Pancreas (tissue), 10 donors: ENCODE results near the gene ETV2. TPM values are rescaled to one million over a fixed set of nuclear protein-coding genes. Genes with fewer than 3 reads are reported as not detected.

ENCODE experiments used
- ATAC-seq, 4 donors: fragments of 200-7000 bp; cut with Tn5 transposase; one replicate each; pipeline versions ENCODE4 v1.8.0 to v1.9.1; 2020; ENCODE audit warnings: mild to moderate bottlenecking in 4 of 4, moderate library complexity in 4 of 4
- DNase-seq, 6 donors: peaks; one replicate each; pipeline ENCODE4 v3.0.0-alpha.2; 2020
- FAIRE-seq: peaks from 2 replicates; lab custom pipeline; 2012; peaks lifted over from hg19 to GRCh38; lab: Jason Lieb, UNC
- H3K27ac ChIP-seq, 4 donors: fragments of 200-600 bp; sonication (generic); 1 replicate in 3 of 4; 2 replicates in 1 of 4; pipeline versions ENCODE4 v1.5.0 to v1.8.0; 2020
- H3K27me3 ChIP-seq, 4 donors: fragments of 200-600 bp; one replicate each; pipeline ENCODE4 v1.8.0; 2021
- H3K36me3 ChIP-seq, 3 donors: fragments of 200-600 bp; sonication (generic) in 1 of 3; one replicate each; pipeline versions ENCODE4 v1.5.0 to v1.8.0; 2020 to 2021
- H3K4me1 ChIP-seq, 3 donors: fragments of 200-600 bp; one replicate each; pipeline ENCODE4 v1.8.0; 2021
- H3K4me3 ChIP-seq, 4 donors: fragments of 200-600 bp; sonication (generic) in 2 of 4; one replicate each; pipeline versions ENCODE4 v1.5.0 to v1.8.0; 2020 to 2021
- H3K9me3 ChIP-seq, 4 donors: fragments of 200-600 bp; one replicate each; pipeline ENCODE4 v1.8.0; 2021
- CTCF ChIP-seq, 4 donors: fragments of 200-600 bp; sonication (generic) in 3 of 4; IDR thresholded peaks; one replicate each; pipeline versions ENCODE4 v1.5.0 to v1.8.0; 2021; ENCODE audit warnings: antibody characterized with exemption in 4 of 4
- WGBS, 2 donors: extraction: QIAGEN DNeasy Blood & Tissue Kit; methylation state at CpG; one replicate each; pipeline ENCODE4 v1.1.7; 2013; 5-methylcytosine and 5-hydroxymethylcytosine counted together
- intact Hi-C, 3 donors: fragments of 100-400 bp; cut with DNase I; formaldehyde crosslinking; loops; one replicate each; pipeline versions ENCODE4 v1.11.1 to v1.14.2; 2022
- polyA plus RNA-seq, 2 donors: library from polyadenylated mRNA; stranded (reverse); fragments of 200-250 nt; gene quantifications; one replicate each; pipeline ENCODE4 v1.2.3, GENCODE V29; 2013
- total RNA-seq, 6 donors: library from RNA; stranded (reverse); fragmentation: NEBNext Ultra II Directional in 4 of 6; extraction: Animal tissue kit (Norgen Biotek cat#: 25700) in 4 of 6; gene quantifications; one replicate each; pipeline versions ENCODE4 v1.2.1 to v1.2.4, GENCODE V29; 2021 to 2023
- donor health status: healthy with polysubstance abuse.
- donor health status: DM: no; HTN: no; CAD: no; lungs with moderate emphysema.
- donor health status: DM: no; HTN: no; CAD: no.
- donor health status: control.
- donor health status: control.
- donor health status: Bipolar disorder and iron deficiency.
- donor health status: DM: yes; HTN: yes; CAD: no.
- donor health status: DM: no; HTN: no; CAD: no.
- donor health status: DM: no; HTN: no; CAD: no.
- donor health status: DM: yes; HTN: yes; CAD: no.

ETV2 gene
- total and polyA plus RNA-seq, 8 donors, result 0.32 to 4.1 (median 1.2) TPM

DNA sequence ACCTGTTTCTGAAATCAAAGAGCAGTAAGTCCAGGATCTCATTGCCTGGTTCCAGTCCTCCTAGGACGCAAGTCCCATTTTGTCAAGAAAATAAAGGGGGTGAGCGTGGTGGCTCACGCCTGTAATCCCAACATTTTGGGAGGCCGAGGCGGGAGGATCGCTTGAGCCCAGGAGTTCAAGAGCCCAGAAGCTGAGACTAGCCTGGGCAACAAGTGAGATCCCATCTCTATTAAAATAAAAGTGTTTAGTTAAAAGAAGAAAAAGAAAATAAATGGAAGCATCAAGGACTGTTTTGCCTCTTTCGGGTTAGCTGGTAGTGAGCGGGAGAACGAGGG is 29.4 kb upstream of the ETV2 start:
- ATAC-seq (no peak), FAIRE-seq (no peak), DNase-seq (no peak)
- WGBS, 2 donors, result 21 to 33% methylated on average over 9 of the region's 9 CpGs
- Histone ChIP-seq H3K27ac (no peak overlapping the region), H3K9me3 (no peaks in the 10 kb centered on the region), H3K4me1 (peaks cover 0 to 7% (median 6%) of the 10 kb centered on the region in 3 donors), H3K36me3 (no peaks in the 10 kb centered on the region), H3K27me3 (no peaks in the 10 kb centered on the region), H3K4me3 (peak overlapping the region; percentile 49 to 90 (median 76))
- TF ChIP-seq CTCF (IDR thresholded peaks at IDR 0.05), result no peak
- intact Hi-C loops, result no loop called here

GRCh38 chr19:35612559-35613321 is 28.8 kb upstream of the ETV2 start, which contains the start of gene HAUS5:
Gene HAUS5, plus strand, starts transcription at chr19:35612735. Its CDS starts 60 bp downstream, at chr19:35612795.
- ATAC-seq, result peak; percentile 96 to 99 (median 98)
- Histone ChIP-seq H3K9me3 (no peaks in the 10 kb centered on the region), H3K36me3 (no peaks in the 10 kb centered on the region), H3K4me3 (peak within 1 kb of the TSS; percentile 49 to 90 (median 76)), H3K27me3 (no peaks in the 10 kb centered on the region), H3K27ac (peak within 1 kb of the TSS in 2 of 4 donors; percentile 37 to 39), H3K4me1 (peaks cover 0 to 7% (median 6%) of the 10 kb centered on the region in 3 donors)
- intact Hi-C loops, result no loop called here
- WGBS, 2 donors, result 1% methylated on average over 46 to 47 of the region's 47 CpGs
- no peak for TF ChIP-seq CTCF (IDR thresholded peaks at IDR 0.05)
- DNase-seq, result peak; percentile 84 to 98 (median 95)
- FAIRE-seq, result no peak

- Histone ChIP-seq H3K4me3 (no peak overlapping the region), H3K36me3 (no peaks in the 10 kb centered on the region), H3K9me3 (no peaks in the 10 kb centered on the region), H3K27me3 (no peaks in the 10 kb centered on the region), H3K27ac (no peak overlapping the region), H3K4me1 (peaks cover 0 to 7% (median 6%) of the 10 kb centered on the region in 3 donors)
- intact Hi-C loops, result no loop called here
- WGBS, 2 donors, result 63 to 82% methylated on average over 1 of the region's 1 CpG
- TF ChIP-seq CTCF (IDR thresholded peaks at IDR 0.05), result no peak
- ATAC-seq (no peak), DNase-seq (no peak), FAIRE-seq (no peak)
Measured at GRCh38 chr19:35613574-35613973, 28.0 kb upstream of the ETV2 start.

DNA sequence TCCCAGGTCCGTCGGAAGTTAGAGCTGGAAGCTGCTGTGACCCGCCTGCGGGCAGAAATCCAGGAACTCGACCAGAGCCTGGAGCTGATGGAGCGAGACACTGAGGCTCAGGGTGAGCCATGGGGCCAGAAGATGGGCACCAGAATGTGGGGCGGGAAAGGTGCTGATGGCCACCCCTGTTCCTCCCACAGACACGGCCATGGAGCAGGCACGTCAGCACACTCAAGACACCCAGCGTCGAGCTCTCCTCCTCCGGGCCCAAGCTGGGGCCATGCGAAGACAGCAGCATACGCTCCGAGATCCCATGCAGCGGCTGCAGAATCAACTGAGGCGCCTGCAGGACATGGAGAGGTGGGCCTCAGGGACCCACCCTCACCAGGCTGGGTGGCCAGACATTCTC is 26.5 kb upstream of the ETV2 start:
- 91 to 95% methylated on average over 17 of the region's 17 CpGs for WGBS, 2 donors
- Histone ChIP-seq H3K27ac (no peak overlapping the region), H3K9me3 (no peaks in the 10 kb centered on the region), H3K36me3 (no peaks in the 10 kb centered on the region), H3K27me3 (no peaks in the 10 kb centered on the region), H3K4me1 (peaks cover 0 to 7% (median 6%) of the 10 kb centered on the region in 3 donors), H3K4me3 (no peak overlapping the region)
- intact Hi-C loops, result no loop called here
- no peak for TF ChIP-seq CTCF (IDR thresholded peaks at IDR 0.05)
- FAIRE-seq (no peak), ATAC-seq (no peak), DNase-seq (no peak)

DNA sequence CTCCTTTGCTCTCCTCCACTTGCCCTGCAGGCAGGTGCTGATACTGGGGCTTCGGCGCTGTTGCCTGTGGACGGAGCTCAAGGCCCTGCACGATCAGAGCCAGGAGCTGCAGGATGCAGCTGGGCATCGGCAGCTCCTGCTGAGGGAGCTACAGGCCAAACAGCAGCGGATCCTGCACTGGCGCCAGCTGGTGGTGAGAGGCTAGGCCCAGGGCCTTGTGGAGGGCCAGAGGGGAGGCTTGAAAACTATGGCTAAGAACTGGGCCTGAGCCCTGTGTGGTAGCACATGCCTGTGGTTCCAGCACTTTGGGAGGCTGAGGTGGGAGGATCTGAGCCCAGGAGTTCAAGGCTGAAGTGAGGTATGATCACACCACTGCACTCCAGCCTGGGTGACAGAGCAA is 22.7 kb upstream of the ETV2 start:
- ATAC-seq (no peak), DNase-seq (no peak), FAIRE-seq (no peak)
- H3K4me1 ChIP-seq, result no peaks in the 10 kb centered on the region
- no peak overlapping the region for H3K27ac ChIP-seq
- H3K27me3 ChIP-seq, result no peaks in the 10 kb centered on the region
- intact Hi-C loops, result no loop called here
- no peaks in the 10 kb centered on the region for H3K9me3 ChIP-seq
- no peak for TF ChIP-seq CTCF (IDR thresholded peaks at IDR 0.05)
- no peak overlapping the region for H3K4me3 ChIP-seq
- WGBS, 2 donors, result 81 to 84% methylated on average over 7 of the region's 7 CpGs
- no peaks in the 10 kb centered on the region for H3K36me3 ChIP-seq
